Measurements from ENCODE around the gene FAM110D.

GRCh38 chr1:26127235-26128163 is 31.4 kb upstream of the FAM110D start:
- TF ChIP-seq, protein P1, sequence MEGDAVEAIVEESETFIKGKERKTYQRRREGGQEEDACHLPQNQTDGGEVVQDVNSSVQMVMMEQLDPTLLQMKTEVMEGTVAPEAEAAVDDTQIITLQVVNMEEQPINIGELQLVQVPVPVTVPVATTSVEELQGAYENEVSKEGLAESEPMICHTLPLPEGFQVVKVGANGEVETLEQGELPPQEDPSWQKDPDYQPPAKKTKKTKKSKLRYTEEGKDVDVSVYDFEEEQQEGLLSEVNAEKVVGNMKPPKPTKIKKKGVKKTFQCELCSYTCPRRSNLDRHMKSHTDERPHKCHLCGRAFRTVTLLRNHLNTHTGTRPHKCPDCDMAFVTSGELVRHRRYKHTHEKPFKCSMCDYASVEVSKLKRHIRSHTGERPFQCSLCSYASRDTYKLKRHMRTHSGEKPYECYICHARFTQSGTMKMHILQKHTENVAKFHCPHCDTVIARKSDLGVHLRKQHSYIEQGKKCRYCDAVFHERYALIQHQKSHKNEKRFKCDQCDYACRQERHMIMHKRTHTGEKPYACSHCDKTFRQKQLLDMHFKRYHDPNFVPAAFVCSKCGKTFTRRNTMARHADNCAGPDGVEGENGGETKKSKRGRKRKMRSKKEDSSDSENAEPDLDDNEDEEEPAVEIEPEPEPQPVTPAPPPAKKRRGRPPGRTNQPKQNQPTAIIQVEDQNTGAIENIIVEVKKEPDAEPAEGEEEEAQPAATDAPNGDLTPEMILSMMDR (IDR thresholded peaks at IDR 0.05; ENCODE audit: insufficient read depth, low read length), result no peak
- TF ChIP-seq POLR2AphosphoS5 (IDR thresholded peaks at IDR 0.05; ENCODE audit: low read depth) (no peak), SPI1 (IDR thresholded peaks at IDR 0.05; ENCODE audit: borderline replicate concordance, low read depth) (peak; percentile 35; the same call in 1 of the 2 replicates), GABPA (IDR thresholded peaks at IDR 0.05; ENCODE audit: low read depth) (no peak)
- TF ChIP-seq, protein P2, sequence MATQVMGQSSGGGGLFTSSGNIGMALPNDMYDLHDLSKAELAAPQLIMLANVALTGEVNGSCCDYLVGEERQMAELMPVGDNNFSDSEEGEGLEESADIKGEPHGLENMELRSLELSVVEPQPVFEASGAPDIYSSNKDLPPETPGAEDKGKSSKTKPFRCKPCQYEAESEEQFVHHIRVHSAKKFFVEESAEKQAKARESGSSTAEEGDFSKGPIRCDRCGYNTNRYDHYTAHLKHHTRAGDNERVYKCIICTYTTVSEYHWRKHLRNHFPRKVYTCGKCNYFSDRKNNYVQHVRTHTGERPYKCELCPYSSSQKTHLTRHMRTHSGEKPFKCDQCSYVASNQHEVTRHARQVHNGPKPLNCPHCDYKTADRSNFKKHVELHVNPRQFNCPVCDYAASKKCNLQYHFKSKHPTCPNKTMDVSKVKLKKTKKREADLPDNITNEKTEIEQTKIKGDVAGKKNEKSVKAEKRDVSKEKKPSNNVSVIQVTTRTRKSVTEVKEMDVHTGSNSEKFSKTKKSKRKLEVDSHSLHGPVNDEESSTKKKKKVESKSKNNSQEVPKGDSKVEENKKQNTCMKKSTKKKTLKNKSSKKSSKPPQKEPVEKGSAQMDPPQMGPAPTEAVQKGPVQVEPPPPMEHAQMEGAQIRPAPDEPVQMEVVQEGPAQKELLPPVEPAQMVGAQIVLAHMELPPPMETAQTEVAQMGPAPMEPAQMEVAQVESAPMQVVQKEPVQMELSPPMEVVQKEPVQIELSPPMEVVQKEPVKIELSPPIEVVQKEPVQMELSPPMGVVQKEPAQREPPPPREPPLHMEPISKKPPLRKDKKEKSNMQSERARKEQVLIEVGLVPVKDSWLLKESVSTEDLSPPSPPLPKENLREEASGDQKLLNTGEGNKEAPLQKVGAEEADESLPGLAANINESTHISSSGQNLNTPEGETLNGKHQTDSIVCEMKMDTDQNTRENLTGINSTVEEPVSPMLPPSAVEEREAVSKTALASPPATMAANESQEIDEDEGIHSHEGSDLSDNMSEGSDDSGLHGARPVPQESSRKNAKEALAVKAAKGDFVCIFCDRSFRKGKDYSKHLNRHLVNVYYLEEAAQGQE (IDR thresholded peaks at IDR 0.05; ENCODE audit: insufficient replicate concordance, low read depth), result no peak
